Testis (tissue), 3 donors: Measurements from ENCODE around the gene SMAP2. TPM values are rescaled to one million over a fixed set of nuclear protein-coding genes. Genes with fewer than 3 reads are reported as not detected.

Experiments
- DNase-seq: peaks from one replicate; pipeline ENCODE4 v3.0.0-alpha.2; 2019
- H3K27ac ChIP-seq, 2 donors: fragments of 200-600 bp; sonication (generic); one replicate each; pipeline ENCODE4 v1.5.1; 2019
- H3K27me3 ChIP-seq: fragments of 200-600 bp; sonication (generic); one replicate; pipeline ENCODE4 v1.5.1; 2019
- H3K36me3 ChIP-seq: fragments of 200-600 bp; sonication (generic); one replicate; pipeline ENCODE4 v1.5.1; 2017; ENCODE audit warnings: low read depth; ENCODE audit errors: missing control alignments
- H3K4me1 ChIP-seq: fragments of 200-600 bp; sonication (generic); one replicate; pipeline ENCODE4 v1.5.1; 2019
- H3K4me3 ChIP-seq, 2 donors: fragments of 200-600 bp; sonication (generic); one replicate each; pipeline ENCODE4 v1.5.1; 2017 to 2019
- H3K9me3 ChIP-seq: fragments of 200-600 bp; sonication (generic); one replicate; pipeline ENCODE4 v1.5.1; 2017
- CTCF ChIP-seq, 3 experiments: fragments of 450-650 bp in 2 of 3; fragments of 200-600 bp in 1 of 3; sonication (generic) in 1 of 3; IDR thresholded peaks; one replicate each; pipeline ENCODE4 v1.5.1; 2016 to 2019; ENCODE audit warnings: antibody characterized with exemption in 3 of 3, mild to moderate bottlenecking in 2 of 3, moderate library complexity in 1 of 3
- POLR2A ChIP-seq: fragments of 450-650 bp; IDR thresholded peaks from one replicate; pipeline ENCODE4 v1.6.1; 2017; ENCODE audit warnings: antibody characterized with exemption, mild to moderate bottlenecking, moderate library complexity
- WGBS, 2 donors: methylation state at CpG; one replicate each; pipeline ENCODE4 v1.1.5; 2018; 5-methylcytosine and 5-hydroxymethylcytosine counted together
- intact Hi-C: fragments of 100-400 bp; cut with DNase I; formaldehyde crosslinking; loops from one replicate; pipeline ENCODE4 v1.15.1; 2023; ENCODE audit warnings: low total_unique reads
- polyA plus RNA-seq: library from polyadenylated mRNA; stranded (reverse); fragments of 350-450 nt; fragmentation: Illumina TruSeq; extraction: RNeasy Lipid Tissue Mini Kit (QIAGEN cat#74804); gene quantifications from one replicate; pipeline ENCODE4 v1.2.3, GENCODE V29; 2014; ENCODE audit warnings: low read depth, low replicate concordance; ENCODE audit not compliant: insufficient read depth
- total RNA-seq, 2 donors: library from RNA; depleted of rRNA; stranded (reverse); fragments of >200 nt; gene quantifications; one replicate each; pipeline ENCODE4 v1.2.3, GENCODE V29; 2016

SMAP2 gene
- total and polyA plus RNA-seq, 3 donors from 2014 or later: 23.0 to 44.3 (median 27.1) TPM

GRCh38 chr1:40380817-40381216 is 7.3 kb downstream of the SMAP2 start:
- Histone ChIP-seq H3K27ac (peak overlapping the region in 1 of 2 donors; percentile 22), H3K9me3 (no peaks in the 10 kb centered on the region), H3K4me3 (no peak overlapping the region), H3K27me3 (no peaks in the 10 kb centered on the region), H3K4me1 (peaks cover 27% of the 10 kb centered on the region), H3K36me3 (no peaks in the 10 kb centered on the region)
- no peak for DNase-seq
- 94 to 96% methylated on average over 4 of the region's 4 CpGs for WGBS, 2 donors
- intact Hi-C loops: no loop called here
- TF ChIP-seq POLR2A (no peak), CTCF (IDR thresholded peaks at IDR 0.05) (no peak)

GRCh38 chr1:40381268-40382107 is 8.0 kb downstream of the SMAP2 start:
- H3K27ac ChIP-seq: peak overlapping the region in 1 of 2 donors; percentile 22
- intact Hi-C loops: no loop called here
- H3K9me3 ChIP-seq: no peaks in the 10 kb centered on the region
- no peaks in the 10 kb centered on the region for H3K27me3 ChIP-seq
- H3K4me1 ChIP-seq: peaks cover 29% of the 10 kb centered on the region
- WGBS, 2 donors: 84 to 85% methylated on average over 7 of the region's 7 CpGs
- no peaks in the 10 kb centered on the region for H3K36me3 ChIP-seq
- DNase-seq: no peak
- H3K4me3 ChIP-seq: no peak overlapping the region
- TF ChIP-seq CTCF (IDR thresholded peaks at IDR 0.05) (no peak), POLR2A (no peak)

- DNase-seq: no peak
- Histone ChIP-seq H3K27me3 (no peaks in the 10 kb centered on the region), H3K9me3 (no peaks in the 10 kb centered on the region), H3K36me3 (no peaks in the 10 kb centered on the region), H3K27ac (no peak overlapping the region), H3K4me3 (no peak overlapping the region), H3K4me1 (peaks cover 29% of the 10 kb centered on the region)
- TF ChIP-seq CTCF (IDR thresholded peaks at IDR 0.05): no peak
- TF ChIP-seq POLR2A: no peak
- intact Hi-C loops: no loop called here
- WGBS, 2 donors: 91 to 93% methylated on average over 3 of the region's 3 CpGs
Measured at GRCh38 chr1:40382108-40382460, 8.6 kb downstream of the SMAP2 start.

GRCh38 chr1:40382601-40383000 is 9.1 kb downstream of the SMAP2 start:
- no peak for TF ChIP-seq CTCF (IDR thresholded peaks at IDR 0.05)
- TF ChIP-seq POLR2A: no peak
- no peaks in the 10 kb centered on the region for H3K36me3 ChIP-seq
- intact Hi-C loops: no loop called here
- H3K4me3 ChIP-seq: no peak overlapping the region
- DNase-seq: no peak
- peaks cover 29% of the 10 kb centered on the region for H3K4me1 ChIP-seq
- no peaks in the 10 kb centered on the region for H3K27me3 ChIP-seq
- H3K27ac ChIP-seq: peak overlapping the region; percentile 59 to 89
- no peaks in the 10 kb centered on the region for H3K9me3 ChIP-seq

- H3K4me1 ChIP-seq: peaks cover 29% of the 10 kb centered on the region
- H3K27me3 ChIP-seq: no peaks in the 10 kb centered on the region
- peak overlapping the region; percentile 59 to 89 for H3K27ac ChIP-seq
- H3K4me3 ChIP-seq: no peak overlapping the region
- H3K36me3 ChIP-seq: no peaks in the 10 kb centered on the region
- no peaks in the 10 kb centered on the region for H3K9me3 ChIP-seq
- intact Hi-C loops: no loop called here
- no peak for TF ChIP-seq CTCF (IDR thresholded peaks at IDR 0.05)
- no peak for TF ChIP-seq POLR2A
- WGBS, 2 donors: 74 to 83% methylated on average over 7 of the region's 7 CpGs
- DNase-seq: peak; percentile 38
Measured at GRCh38 chr1:40383095-40383487, 9.6 kb downstream of the SMAP2 start.
